PC-9 (cell line): ENCODE results near the gene HSD17B8. TPM values are rescaled to one million over a fixed set of nuclear protein-coding genes. Genes with fewer than 3 reads are reported as not detected.
"Not testable (repeated sequence)": the region's sequence is repeated elsewhere in the genome, so short reads cannot be mapped to it uniquely, and the experiment has no call there.

Source experiments
- BruUV-seq: library from RNA; stranded (reverse); fragments of 400-500 nt; replicated peaks from 2 replicates; lab custom pipeline; 2021; lab: Mats Ljungman, UMichigan
- CTCF ChIA-PET: fragments of 300-600 bp; sonication (Branson Sonifier 250); formaldehyde crosslinking; loops from one replicate; lab custom pipeline; 2022; ENCODE audit warnings: antibody characterized with exemption; lab: Charles Lee
- POLR2A ChIA-PET: fragments of 300-600 bp; sonication (Branson Sonifier 250); formaldehyde crosslinking; loops from one replicate; lab custom pipeline; 2022; ENCODE audit warnings: antibody characterized with exemption; ENCODE audit not compliant: unreplicated experiment; lab: Charles Lee
- DNase-seq, 2 experiments: peaks; one replicate each; pipeline versions ENCODE4 v3.0.0 to v3.0.0-alpha.2; 2015 to 2022; ENCODE audit warnings: mixed read lengths in 1 of 2
- H2AFZ ChIP-seq: fragments of 200-600 bp; sonication (generic); 2 replicates; pipeline ENCODE4 v1.8.1; 2017; ENCODE audit warnings: antibody characterized with exemption
- H3F3A ChIP-seq: fragments of 200-600 bp; sonication (generic); 2 replicates; pipeline ENCODE4 v1.8.1; 2017; ENCODE audit warnings: antibody characterized with exemption, mild to moderate bottlenecking, low read depth; ENCODE audit not compliant: insufficient read depth
- H3K27ac ChIP-seq: fragments of 200-600 bp; sonication (generic); 2 replicates; pipeline ENCODE4 v1.6.1; 2016; ENCODE audit warnings: mixed run types
- H3K27me3 ChIP-seq: fragments of 200-600 bp; sonication (generic); 2 replicates; pipeline ENCODE4 v1.6.1; 2016; ENCODE audit warnings: low read depth, mixed run types; ENCODE audit not compliant: insufficient read depth
- H3K36me3 ChIP-seq: fragments of 200-600 bp; sonication (generic); 2 replicates; pipeline ENCODE4 v1.6.1; 2016; ENCODE audit warnings: low read depth, mixed run types
- H3K4me1 ChIP-seq: fragments of 200-600 bp; sonication (generic); replicated peaks from 2 replicates; pipeline ENCODE4 v1.6.1; 2016; ENCODE audit warnings: mixed run types; ENCODE audit not compliant: insufficient read depth
- H3K4me2 ChIP-seq: fragments of 200-600 bp; sonication (generic); 2 replicates; pipeline ENCODE4 v1.6.1; 2017; ENCODE audit warnings: mixed run types
- H3K4me3 ChIP-seq: fragments of 200-600 bp; sonication (generic); 2 replicates; pipeline ENCODE4 v1.6.1; 2016; ENCODE audit warnings: mixed run types
- H3K79me2 ChIP-seq: fragments of 200-600 bp; sonication (generic); 2 replicates; pipeline ENCODE4 v1.6.1; 2017; ENCODE audit warnings: low read depth, mixed run types
- H3K9me2 ChIP-seq: fragments of 200-600 bp; sonication (generic); 2 replicates; pipeline ENCODE4 v1.8.1; 2017; ENCODE audit warnings: mild to moderate bottlenecking; ENCODE audit not compliant: insufficient read depth
- H3K9me3 ChIP-seq: fragments of 200-600 bp; sonication (generic); 2 replicates; pipeline ENCODE4 v1.8.1; 2016; ENCODE audit warnings: low read depth; ENCODE audit not compliant: insufficient read depth
- H4K20me1 ChIP-seq: fragments of 200-600 bp; sonication (generic); 2 replicates; pipeline ENCODE4 v1.8.1; 2017; ENCODE audit not compliant: insufficient read depth
- EZH2 ChIP-seq: fragments of 200-600 bp; sonication (generic); IDR thresholded peaks from 2 replicates; pipeline ENCODE4 v1.8.0; 2017; ENCODE audit warnings: antibody characterized with exemption, low read depth
- intact Hi-C: fragments of 100-400 bp; cut with micrococcal nuclease; formaldehyde crosslinking; loops from one replicate; pipeline ENCODE4 v1.10.0; 2022; ENCODE audit not compliant: unreplicated experiment
- total RNA-seq: library from RNA; stranded (reverse); gene quantifications from 2 replicates; pipeline ENCODE4 v1.2.3, GENCODE V29; 2021
- TF ChIP-seq, protein P1 (sequence below): fragments of 200-600 bp; sonication (generic); conservative IDR thresholded peaks from 2 replicates; pipeline ENCODE4 v1.6.1; 2017; ENCODE audit warnings: mixed run types, antibody characterized with exemption, mild to moderate bottlenecking, moderate library complexity

Gene HSD17B8
- total RNA-seq, 1 experiment from 2014 or later = 16.4 TPM

- DNase-seq = no peak
- CTCF ChIA-PET = no interaction called here
- 0 out of 2 replicates have a peak, but pooled peaks cover 5% of the 10 kb centered on the region for H3F3A ChIP-seq
- no peaks in the 10 kb centered on the region for H3K4me1 ChIP-seq
- H3K9me3 ChIP-seq = no peaks in the 10 kb centered on the region
- H3K27ac ChIP-seq = no peak overlapping the region
- H3K4me2 ChIP-seq = no peak overlapping the region
- intact Hi-C loops = no loop called here
- peaks cover 32% of the 10 kb centered on the region for H3K27me3 ChIP-seq
- no peaks in the 10 kb centered on the region for H3K9me2 ChIP-seq
- H2AFZ ChIP-seq = no peak overlapping the region
- TF ChIP-seq EZH2 = no peak
- TF ChIP-seq, protein P1, sequence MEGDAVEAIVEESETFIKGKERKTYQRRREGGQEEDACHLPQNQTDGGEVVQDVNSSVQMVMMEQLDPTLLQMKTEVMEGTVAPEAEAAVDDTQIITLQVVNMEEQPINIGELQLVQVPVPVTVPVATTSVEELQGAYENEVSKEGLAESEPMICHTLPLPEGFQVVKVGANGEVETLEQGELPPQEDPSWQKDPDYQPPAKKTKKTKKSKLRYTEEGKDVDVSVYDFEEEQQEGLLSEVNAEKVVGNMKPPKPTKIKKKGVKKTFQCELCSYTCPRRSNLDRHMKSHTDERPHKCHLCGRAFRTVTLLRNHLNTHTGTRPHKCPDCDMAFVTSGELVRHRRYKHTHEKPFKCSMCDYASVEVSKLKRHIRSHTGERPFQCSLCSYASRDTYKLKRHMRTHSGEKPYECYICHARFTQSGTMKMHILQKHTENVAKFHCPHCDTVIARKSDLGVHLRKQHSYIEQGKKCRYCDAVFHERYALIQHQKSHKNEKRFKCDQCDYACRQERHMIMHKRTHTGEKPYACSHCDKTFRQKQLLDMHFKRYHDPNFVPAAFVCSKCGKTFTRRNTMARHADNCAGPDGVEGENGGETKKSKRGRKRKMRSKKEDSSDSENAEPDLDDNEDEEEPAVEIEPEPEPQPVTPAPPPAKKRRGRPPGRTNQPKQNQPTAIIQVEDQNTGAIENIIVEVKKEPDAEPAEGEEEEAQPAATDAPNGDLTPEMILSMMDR = no peak
- no peak overlapping the region for H3K4me3 ChIP-seq
- no TSS peak for BruUV-seq
- no peaks in the 10 kb centered on the region for H4K20me1 ChIP-seq
- H3K79me2 ChIP-seq = no peaks in the 10 kb centered on the region
- POLR2A ChIA-PET = no interaction called here
- no peaks in the 10 kb centered on the region for H3K36me3 ChIP-seq
Observed at GRCh38 chr6:33217246-33217645, 12.8 kb downstream of the HSD17B8 start.

- H3K4me3 ChIP-seq = no peak overlapping the region
- H3K27ac ChIP-seq = no peak overlapping the region
- H3F3A ChIP-seq = 0 out of 2 replicates have a peak, but pooled peaks cover 3% of the 10 kb centered on the region
- TF ChIP-seq EZH2 = no peak
- TF ChIP-seq, protein P1 = no peak
- no peak overlapping the region for H3K4me2 ChIP-seq
- intact Hi-C loops = no loop called here
- no peak overlapping the region for H2AFZ ChIP-seq
- peaks cover 36% of the 10 kb centered on the region for H3K27me3 ChIP-seq
- H4K20me1 ChIP-seq = no peaks in the 10 kb centered on the region
- CTCF ChIA-PET = no interaction called here
- no peaks in the 10 kb centered on the region for H3K9me2 ChIP-seq
- no peak for DNase-seq
- H3K4me1 ChIP-seq = no peaks in the 10 kb centered on the region
- H3K36me3 ChIP-seq = no peaks in the 10 kb centered on the region
- POLR2A ChIA-PET = no interaction called here
- no peaks in the 10 kb centered on the region for H3K79me2 ChIP-seq
- no peaks in the 10 kb centered on the region for H3K9me3 ChIP-seq
- BruUV-seq = no TSS peak
Observed at GRCh38 chr6:33217681-33218080, 13.2 kb downstream of the HSD17B8 start.

GRCh38 chr6:33226503-33227120 is 22.2 kb downstream of the HSD17B8 start:
- H3K4me1 ChIP-seq, BruUV-seq, H3K4me3 ChIP-seq, POLR2A ChIA-PET, CTCF ChIA-PET, H3K4me2 ChIP-seq, DNase-seq, H3K79me2 ChIP-seq, H3K27ac ChIP-seq, H3K9me3 ChIP-seq, H3F3A ChIP-seq, intact Hi-C loops, H3K9me2 ChIP-seq, H4K20me1 ChIP-seq, H2AFZ ChIP-seq, H3K36me3 ChIP-seq: not testable (repeated sequence)
- peaks cover 48% of the 10 kb centered on the region for H3K27me3 ChIP-seq

- no peak overlapping the region for H3K4me3 ChIP-seq
- no peaks in the 10 kb centered on the region for H3K9me3 ChIP-seq
- H3K36me3 ChIP-seq = no peaks in the 10 kb centered on the region
- ChIA-PET CTCF (no interaction called here), POLR2A (no interaction called here)
- no TSS peak for BruUV-seq
- TF ChIP-seq, protein P1 = no peak
- TF ChIP-seq EZH2 = no peak
- DNase-seq = no peak
- peaks cover 87% of the 10 kb centered on the region for H3K27me3 ChIP-seq
- no peaks in the 10 kb centered on the region for H3K4me1 ChIP-seq
- H3K4me2 ChIP-seq = no peak overlapping the region
- intact Hi-C loops = no loop called here
- no peaks in the 10 kb centered on the region for H4K20me1 ChIP-seq
- H2AFZ ChIP-seq = no peak overlapping the region
- no peak overlapping the region for H3K27ac ChIP-seq
- H3K79me2 ChIP-seq = no peaks in the 10 kb centered on the region
- H3F3A ChIP-seq = no peaks in the 10 kb centered on the region
- no peaks in the 10 kb centered on the region for H3K9me2 ChIP-seq
Observed at GRCh38 chr6:33235221-33235634, 30.8 kb downstream of the HSD17B8 start.
